Measurements from ENCODE around the gene ROM1.
"Not testable (repeated sequence)": the region's sequence is repeated elsewhere in the genome, so short reads cannot be mapped to it uniquely, and the experiment has no call there.

Gene ROM1, protein sequence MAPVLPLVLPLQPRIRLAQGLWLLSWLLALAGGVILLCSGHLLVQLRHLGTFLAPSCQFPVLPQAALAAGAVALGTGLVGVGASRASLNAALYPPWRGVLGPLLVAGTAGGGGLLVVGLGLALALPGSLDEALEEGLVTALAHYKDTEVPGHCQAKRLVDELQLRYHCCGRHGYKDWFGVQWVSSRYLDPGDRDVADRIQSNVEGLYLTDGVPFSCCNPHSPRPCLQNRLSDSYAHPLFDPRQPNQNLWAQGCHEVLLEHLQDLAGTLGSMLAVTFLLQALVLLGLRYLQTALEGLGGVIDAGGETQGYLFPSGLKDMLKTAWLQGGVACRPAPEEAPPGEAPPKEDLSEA

DNA sequence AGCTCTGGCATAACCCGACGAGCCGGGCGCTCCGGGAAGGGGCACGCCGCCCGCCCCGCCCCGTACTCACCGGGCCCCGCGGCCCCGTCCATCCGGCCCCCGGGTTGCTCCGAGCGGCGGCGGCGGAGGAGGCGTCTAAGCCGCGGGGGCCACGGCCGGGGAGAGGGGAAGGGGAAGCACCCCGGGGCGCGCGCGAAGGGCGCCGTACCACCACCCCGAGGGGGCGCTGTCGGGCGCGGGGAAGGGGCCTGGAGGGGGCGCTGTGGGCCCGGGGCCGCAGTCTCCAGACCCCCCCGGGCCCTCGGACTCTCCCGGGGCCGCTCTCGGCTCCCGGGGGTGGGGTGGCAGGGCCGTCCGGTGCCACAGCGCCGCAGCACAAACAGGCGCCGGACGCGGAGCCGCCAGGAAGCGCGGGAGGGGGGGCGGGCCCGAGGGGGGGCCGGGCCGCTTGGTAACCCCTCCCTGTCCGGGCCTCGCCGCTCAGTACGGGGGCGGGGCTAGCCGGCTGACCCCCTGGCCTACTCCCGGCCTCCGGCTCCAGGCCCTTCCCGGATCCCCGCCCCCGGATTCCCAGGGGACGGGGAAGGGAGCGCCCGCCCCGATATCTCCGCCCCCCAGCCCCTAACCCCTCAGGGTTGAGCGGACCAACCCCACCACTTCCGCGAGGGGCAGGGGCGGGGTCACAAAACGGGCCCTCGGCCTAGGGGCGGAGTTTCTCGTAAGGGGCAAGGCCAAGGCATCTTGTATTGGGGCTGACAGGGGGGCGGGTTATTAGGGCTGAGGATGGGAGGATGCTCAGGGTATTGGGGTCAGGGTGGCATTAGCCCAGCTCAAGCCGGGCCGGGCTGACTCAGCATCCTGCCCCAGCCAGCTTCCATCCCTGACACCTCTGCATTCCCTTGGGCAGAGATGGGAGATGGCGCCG, at the start of gene ROM1, which contains the start of gene EML3:
Gene ROM1, plus strand, starts transcription at position 892 of the 925 bp plus-strand sequence. Its CDS starts 25 bp downstream, at position 917.
Gene EML3, minus strand, starts transcription at position 410 of the 925 bp plus-strand sequence. Its CDS starts 318 bp downstream, at position 92.
- DNase-seq (ENCODE audit: low read depth), result peak; percentile 85

DNA sequence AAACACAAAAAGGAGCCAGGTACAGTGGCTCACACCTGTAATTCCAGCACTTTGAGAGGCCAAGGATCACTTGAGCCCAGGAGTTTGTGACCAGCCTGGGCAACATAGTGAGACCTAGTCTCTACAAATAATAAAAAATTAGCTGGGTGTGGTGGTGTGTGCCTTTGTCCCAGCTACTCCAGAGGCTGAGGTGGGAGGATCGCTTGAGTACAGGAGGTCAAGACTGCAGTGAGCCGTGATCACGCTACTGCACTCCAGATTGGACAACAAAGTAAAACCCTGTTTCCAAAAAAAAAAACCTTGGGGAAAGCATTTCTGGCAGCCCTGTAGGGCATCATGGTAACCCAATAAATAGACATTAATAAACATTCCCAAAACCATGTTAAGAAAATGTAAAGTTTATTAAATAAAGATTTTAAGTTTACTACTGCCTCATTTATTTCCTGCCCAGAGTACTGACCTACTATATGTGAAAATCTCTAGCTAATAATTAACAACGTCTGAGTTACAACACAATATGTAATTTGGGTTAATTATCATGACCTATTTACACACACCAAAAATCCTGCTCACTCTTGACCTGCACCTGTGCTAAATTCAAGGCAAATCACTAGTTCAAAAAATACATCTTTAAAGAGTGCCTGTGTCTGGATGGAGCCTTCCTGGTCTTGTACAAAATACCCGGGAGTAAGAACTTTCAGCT, 47.8 kb upstream of the ROM1 start:
- DNase-seq (ENCODE audit: low read depth), result no peak

DNA sequence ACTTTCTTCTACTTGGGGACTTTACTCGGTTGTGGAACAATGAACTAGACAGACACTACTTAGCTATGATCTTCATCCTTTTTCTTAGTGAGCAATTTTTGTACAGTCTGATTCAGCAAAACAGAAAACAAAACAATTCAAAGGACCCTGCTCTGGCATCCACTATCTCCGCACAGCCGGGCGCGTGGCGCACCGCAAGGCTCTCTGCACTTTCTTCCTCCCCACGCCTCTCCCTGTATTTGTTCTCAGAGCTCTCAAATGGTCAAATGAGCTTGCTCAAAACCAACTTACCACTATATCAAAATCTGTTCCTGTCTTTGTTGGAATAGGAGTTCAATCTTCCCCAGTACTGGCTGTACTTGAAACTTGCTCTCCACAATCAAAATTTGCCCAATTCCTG, 46.8 kb upstream of the ROM1 start:
- no peak for DNase-seq (ENCODE audit: low read depth)

DNA sequence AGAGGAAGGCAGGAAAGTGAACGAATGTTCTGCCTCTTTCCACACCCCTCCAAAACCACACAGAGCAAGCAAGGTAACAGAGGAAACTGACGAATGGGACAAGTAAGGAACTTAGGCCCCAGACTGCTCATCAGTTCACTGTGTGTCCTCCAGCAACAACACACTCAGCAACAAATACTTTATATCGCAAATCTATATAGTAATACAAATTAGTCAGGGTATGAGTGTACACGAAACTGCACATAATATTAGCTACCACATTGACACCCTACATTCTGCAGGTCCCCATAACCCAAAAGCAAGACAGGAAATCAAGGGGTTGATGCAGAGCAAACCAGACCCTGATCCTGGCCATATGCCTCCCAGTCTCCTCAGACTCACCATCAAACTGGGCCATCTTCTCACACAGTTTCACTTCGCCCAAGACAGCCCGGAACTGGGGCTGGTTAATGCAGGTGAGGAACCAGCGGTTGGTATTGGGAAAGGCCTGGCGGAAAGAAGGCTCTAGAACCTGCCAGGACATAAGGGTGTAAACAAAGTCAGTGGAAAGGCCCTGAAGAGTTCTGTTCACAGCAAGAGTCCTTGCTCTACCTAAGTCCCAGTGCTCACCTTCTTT, 45.9 kb upstream of the ROM1 start:
- no peak for DNase-seq (ENCODE audit: low read depth)

DNA sequence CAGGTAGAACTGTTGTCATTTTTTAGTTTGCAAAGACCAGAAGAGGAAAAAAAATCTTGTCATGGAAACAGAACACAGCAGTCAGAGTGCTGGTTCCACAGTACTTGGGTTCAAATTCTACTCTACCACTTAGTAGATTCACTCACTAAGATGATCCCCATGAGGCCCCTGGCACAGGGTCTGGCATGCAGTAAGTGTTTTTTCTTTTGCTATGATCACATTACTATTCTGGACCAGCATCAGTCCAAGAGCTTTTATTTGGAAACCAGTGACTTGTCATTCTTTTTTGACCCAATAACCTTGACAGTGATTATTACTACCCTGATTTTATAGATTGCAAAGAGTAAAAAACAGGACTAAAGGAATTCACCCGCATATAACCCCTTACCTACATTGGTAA, 43.4 kb upstream of the ROM1 start:
- no peak for DNase-seq (ENCODE audit: low read depth)

DNA sequence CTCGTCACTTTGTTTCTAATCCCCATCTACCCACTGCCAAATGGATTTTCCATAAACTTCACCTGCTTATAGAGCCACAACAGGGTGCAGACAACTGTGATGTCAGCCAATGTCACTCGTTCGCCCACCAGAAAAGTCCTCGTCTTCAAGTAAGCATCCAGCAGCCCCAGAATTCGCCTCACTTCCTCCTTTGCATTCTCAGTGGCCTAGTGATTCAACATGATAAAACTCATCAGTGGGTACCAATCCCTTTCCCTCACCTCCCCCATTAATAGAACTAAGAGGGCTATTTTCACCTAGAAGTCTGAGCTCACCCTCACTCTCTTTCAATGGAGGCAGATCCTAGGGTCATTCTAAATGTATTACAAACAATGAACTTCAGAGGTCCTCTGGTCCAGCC, 42.2 kb upstream of the ROM1 start:
- not testable (repeated sequence) for DNase-seq (ENCODE audit: low read depth)

DNA sequence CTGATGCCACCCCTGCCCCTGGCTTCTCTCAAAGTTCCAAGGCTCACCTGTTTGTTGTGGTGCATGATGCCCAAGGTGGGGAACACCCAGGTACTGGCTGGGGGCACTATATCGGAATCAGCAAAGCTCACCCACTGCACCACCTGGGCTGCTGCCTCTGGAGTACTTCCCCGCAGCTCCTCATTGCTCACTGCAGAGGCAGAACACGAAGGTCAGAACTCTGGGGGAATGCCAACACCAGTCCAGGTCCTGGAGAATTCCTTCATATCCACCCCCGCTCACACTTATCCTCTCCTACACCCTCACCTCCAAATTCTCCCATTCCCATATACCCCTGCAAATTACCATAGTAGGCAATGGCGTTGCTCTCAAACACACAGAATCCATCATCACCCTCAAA, 41.6 kb upstream of the ROM1 start:
- not testable (repeated sequence) for DNase-seq (ENCODE audit: low read depth)

DNA sequence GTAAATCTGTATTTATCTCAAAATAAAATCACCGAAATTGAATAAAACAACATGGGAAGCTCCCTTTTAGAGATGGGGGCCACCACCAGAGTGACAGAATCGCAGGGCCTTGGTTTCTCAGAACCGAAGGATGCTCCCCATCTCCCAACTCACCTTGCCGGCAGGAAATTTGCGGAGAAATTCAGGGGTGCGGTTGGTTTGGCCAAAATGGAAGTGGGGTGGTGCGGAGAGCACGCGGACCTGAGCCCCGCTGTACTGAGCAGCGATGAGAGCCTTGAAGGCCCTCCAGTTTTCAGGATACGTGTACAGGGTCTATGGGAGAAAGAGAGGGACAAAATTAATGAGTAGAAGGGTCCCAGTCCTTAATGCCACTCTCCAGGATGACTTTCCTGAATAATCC, 40.6 kb upstream of the ROM1 start:
- no peak for DNase-seq (ENCODE audit: low read depth)

DNA sequence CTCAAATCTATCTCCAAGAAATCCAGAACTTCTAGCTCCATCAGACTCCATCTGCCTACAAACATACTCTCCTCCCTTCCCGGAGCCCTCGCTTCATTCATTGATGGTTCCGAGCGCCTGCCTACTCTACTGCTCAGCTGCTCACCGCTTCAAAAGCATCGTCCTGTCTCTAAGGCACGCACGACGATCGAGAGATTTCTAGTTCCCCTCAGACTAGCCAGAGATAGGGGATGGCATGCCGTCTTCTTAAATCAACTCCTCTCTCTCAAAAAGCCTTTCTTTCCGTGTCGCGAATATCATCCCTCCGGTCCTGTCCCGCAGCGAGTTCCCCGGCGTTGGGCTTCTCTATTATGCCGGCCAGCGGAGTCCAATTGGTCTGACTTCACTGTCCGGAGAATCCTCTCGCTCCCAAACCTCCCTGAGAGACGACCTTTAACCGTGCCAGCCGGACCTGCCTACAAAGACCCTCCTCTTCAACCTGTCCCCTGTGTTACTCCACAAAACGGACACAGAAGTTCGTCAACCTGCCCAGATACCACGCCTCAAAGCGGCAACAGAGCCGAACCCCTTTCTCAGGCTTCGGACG, 40.0 kb upstream of the ROM1 start:
- no peak for DNase-seq (ENCODE audit: low read depth)

DNA sequence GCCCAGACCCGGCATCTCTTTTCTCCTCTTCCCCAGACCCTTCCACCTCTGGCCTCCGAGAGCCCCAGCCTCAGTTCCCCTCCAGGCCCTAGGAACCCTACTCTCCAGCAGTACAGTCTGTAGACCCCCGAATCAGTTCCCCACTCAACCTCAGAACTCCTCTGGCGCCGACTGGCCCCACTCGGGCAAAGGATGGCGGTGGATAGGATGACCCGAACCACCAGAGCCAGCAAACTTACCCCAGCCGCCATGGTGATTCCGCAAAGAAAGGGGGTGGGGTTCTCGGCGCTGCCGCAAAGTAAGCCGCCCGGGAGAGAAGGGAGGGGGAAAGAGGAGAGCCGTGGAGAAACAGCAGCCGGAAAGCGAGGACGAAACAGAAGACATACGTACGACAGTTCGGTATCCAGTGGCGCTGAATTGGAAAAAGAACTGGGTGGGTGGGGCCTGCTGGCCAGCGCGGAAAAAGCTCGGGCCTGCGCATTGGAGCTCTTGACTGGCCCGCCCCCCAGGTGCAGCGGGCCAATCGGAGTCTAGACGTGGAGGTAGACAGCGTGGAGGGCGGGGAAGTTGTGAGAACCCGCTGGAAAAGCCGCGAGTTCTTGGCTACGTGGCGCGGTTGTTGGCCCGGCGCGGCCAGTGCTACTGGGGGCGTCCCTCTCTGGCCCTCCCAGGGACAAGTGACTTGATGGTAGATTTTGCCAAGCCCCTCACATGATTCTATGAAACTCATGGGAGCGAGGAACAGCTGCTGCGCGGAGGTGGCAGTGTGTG, 39.3 kb upstream of the ROM1 start, which contains the start of gene EEF1G:
Gene EEF1G, minus strand, starts transcription at position 300 of the 771 bp plus-strand sequence. Its CDS starts 49 bp downstream, at position 251.
- DNase-seq (ENCODE audit: low read depth), result peak; percentile 95

DNA sequence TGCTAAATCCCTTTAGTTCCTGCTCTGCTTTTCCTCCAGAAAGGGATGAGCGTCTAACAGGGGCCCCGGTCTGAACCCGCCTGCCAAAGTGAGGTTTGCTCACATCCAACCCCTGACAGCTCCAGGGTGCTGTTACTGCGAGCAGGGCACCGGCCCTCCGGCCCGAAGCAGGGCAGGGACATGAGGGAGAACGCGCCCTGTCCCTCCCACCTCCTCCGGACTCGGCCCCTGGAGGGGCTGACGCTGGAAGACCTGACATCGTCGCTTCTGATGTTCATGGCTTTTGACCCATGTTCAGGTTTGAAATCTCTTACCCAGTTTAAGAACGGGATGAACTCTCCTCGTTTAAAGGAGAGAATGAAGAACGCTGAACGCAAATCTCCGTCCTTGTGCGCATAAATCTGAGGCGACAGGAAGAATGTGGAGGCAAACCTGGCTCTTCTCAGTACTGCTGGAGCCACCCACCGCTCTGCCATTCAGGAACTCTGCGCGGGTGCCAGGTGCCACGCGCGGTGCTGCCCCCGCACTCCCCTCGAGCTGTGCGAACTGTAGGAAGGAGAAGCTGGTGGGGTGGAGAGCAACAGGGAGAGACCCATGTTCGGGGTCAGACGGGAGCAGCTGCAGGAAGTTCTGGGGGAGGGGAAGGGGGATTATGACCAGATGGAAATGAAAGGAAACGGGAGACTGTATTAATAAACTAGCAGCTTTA, 38.5 kb upstream of the ROM1 start:
- no peak for DNase-seq (ENCODE audit: low read depth)

DNA sequence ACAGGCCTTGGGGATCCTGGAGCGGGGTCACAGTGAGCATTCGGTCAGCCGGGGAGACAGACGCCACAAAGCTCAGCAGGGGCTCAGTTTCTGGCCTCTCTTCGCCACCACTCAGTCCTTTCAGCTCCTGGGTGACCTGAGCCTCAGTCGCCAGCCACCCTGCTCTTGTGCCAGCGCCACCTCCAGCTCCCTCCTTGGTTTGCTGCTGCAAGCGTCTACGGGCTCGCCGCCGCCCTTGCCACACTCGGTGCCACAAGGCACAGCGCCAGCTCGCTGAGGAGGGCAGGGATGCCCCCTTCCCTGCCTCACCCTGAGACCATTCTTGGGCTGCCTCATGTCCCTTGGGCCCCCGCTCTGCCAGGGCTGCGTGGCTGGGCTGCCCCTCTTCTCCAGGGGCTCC, 37.9 kb upstream of the ROM1 start:
- DNase-seq (ENCODE audit: low read depth), result no peak

DNA sequence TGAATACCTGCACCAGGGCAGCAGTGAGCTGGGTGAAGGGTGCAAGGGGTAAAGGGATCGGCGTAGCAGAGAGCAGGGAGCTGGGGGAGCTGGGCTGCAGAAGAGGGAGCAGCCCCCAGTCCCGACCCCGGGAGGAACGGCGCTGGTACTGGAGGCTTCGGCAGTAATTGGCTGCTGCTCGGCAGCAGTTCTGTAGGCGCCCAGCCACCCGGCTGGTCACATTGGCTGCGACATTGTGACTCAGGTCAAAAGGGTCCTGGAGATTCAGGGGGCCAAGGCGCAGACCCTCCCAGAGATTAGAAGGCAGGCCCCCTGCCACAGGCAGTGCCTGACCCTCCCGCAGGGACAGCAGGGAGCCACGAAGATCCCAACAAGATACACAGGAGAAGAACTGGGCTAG, 37.2 kb upstream of the ROM1 start:
- no peak for DNase-seq (ENCODE audit: low read depth)

DNA sequence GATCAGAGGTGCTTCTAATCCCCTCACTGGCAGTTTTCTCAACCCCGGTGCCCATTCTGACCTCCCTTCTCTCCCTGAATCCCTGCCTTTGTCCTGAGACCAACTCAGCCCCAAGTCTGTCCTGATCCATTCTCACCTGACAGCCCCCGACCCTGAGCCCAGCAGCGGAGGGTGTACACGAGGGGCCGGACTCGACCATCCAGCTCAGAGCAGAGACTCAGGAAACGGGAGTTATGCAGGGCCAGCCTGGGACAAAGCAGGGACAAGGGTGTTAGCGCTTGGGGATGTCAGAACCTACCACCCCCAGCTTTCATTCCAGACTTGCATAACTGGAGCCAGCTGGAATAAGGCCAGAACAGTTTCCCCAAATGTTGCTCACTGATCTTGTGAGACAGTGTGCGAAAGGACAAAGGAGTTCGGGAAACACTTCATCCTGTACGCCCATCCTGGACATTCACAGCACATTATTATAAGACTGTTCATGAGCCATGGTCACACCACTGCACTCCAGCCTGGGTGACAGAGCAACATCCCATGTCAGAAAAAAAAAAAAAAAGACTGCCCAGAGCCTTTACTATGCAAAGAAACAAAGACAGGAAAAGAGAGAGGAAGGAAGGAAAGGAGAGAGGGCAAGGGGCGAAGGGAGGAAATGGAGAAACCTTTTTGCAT, 35.9 kb upstream of the ROM1 start:
- no peak for DNase-seq (ENCODE audit: low read depth)

DNA sequence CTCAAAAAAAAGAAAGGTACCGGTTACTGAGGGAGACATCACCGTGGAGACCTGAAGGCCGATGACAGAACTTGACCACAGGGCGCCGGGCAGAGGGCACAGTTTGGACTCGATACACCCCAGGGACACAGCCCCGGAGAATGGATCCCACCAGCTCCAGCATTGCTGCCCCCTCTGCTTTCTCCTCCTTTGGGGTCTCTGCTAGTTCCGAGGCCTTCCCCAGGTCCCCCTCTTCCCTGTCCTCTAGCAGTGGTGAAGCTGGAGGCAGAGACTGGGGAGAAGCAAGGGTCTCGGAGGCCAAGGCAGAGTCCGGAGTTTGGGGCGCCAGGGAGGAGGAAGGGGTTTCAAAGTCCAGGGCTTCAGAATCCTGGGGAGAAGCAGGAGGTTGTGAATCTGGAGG, 34.5 kb upstream of the ROM1 start:
- DNase-seq (ENCODE audit: low read depth), result no peak

DNA sequence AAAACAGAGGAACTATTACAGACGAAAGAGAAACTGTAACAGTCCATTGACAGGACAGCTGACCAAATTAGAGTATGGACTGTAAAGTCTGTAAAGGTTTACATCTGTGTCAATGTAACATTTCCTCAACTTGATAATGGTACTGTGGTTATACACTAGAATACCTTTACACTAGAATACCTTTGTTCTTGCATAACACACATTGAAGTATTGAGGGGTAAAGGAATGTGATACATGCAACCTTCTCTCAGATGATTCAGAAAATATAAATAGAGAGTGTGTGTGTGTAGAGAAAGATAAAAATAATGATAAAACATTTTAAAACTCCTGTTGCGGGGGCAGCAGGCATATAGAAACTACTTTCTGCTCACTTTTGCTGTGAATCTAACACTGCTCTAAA, 33.8 kb upstream of the ROM1 start:
- DNase-seq (ENCODE audit: low read depth), result no peak

DNA sequence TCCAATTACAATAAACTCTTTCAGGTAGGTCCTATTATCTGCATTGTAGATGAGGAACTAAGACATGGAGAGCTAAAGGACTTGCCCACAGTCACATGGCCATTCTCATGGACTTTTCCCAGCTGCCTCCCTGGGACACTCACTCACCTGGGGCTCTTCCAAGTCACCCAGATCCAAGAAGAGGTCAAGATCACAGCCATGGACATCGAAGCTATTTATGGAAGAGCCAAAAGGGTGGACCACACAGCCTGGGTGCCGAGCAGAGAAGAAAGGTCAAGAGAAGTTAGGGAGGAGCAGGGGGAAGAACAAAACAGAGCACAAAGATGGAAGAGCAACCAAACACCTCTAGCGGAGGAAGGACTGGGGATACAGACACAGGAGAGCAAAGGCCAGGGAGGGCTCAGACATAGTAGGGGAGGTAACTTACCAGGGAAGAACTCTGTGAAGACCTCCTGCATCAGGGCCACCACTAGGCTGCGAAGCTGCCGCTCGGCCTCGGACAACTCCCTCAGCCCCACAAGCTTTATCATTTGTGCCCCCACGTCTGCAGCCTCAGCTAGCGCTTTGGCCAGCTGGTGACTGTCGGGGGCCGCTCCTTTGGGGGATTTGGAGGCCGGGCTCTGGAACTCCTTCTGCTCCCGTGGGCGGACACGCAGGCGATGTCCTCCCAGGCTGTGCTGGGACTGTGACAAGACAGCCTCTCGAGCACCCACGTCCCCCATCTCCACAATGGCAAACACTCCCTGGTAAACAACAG, 31.9 kb upstream of the ROM1 start:
- DNase-seq (ENCODE audit: low read depth), result no peak

DNA sequence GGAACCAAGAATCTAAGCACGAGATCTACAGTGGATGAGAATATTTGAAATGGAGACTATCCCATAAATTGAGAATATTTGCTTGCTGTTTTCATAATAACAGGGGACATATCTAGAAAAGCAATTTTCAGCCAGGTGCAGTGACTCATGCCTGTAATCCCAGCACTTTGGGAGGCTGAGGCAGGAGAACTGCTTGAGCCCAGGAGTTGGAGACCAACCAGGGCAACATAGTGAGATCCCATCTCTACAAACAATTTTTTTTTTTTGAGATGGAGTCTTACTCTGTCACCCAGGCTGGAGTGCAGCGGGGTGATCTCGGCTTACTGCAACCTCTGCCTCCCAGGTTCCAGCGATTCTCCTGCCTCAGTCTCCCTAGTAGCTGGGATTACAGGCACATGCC, 31.3 kb upstream of the ROM1 start:
- not testable (repeated sequence) for DNase-seq (ENCODE audit: low read depth)

DNA sequence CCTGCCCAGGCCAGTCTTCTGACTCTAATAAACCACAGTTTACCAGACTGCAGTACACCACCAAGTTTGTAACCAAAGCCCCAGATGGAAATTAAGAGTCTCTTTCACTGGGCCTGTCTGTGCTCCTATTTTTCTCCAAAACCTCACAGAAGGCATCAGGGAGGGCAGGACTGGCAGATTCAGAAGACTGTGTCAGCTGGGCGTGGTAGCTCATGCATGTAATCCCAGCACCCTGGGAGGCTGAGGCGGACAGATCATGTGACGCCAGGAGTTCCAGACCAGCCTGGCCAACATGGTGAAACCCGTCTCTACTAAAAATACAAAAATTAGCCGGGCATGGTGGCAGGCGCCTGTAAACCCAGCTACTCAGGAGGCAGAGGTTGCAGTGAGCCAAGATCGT, 27.7 kb upstream of the ROM1 start:
- DNase-seq (ENCODE audit: low read depth), result not testable (repeated sequence)
